Activated T-cell treated with anti-CD3 and anti-CD28 coated beads, Interleukin-2, amount 50 U/mL, for 1 hour (primary cell): ENCODE measurements around the gene KRAS.
"Not testable (repeated sequence)": the region's sequence is repeated elsewhere in the genome, so short reads cannot be mapped to it uniquely, and the experiment has no call there.

Experiments used
- DNase-seq: peaks from one replicate; pipeline ENCODE4 v3.0.0-alpha.2; 2020

The KRAS gene

GRCh38 chr12:25250744-25251730 lies at the start of gene KRAS:
KRAS (minus strand) TSS chr12:25250929.
- DNase-seq, result peak; percentile 88

- DNase-seq, result no peak
Observed at GRCh38 chr12:25296381-25296780, 45.7 kb upstream of the KRAS start.

- DNase-seq, result no peak
Observed at GRCh38 chr12:25295361-25295760, 44.6 kb upstream of the KRAS start.

GRCh38 chr12:25293653-25294052 lies 42.9 kb upstream of the KRAS start:
- DNase-seq, result no peak

GRCh38 chr12:25292810-25293221 lies 42.1 kb upstream of the KRAS start:
- not testable (repeated sequence) for DNase-seq

GRCh38 chr12:25287610-25288009 lies 36.9 kb upstream of the KRAS start:
- no peak for DNase-seq

- no peak for DNase-seq
Observed at GRCh38 chr12:25286837-25287236, 36.1 kb upstream of the KRAS start.

GRCh38 chr12:25284024-25284423 lies 33.3 kb upstream of the KRAS start:
- no peak for DNase-seq

- DNase-seq, result no peak
Observed at GRCh38 chr12:25283006-25283405, 32.3 kb upstream of the KRAS start.

GRCh38 chr12:25280082-25280481 lies 29.4 kb upstream of the KRAS start:
- DNase-seq, result no peak

GRCh38 chr12:25278269-25278668 lies 27.5 kb upstream of the KRAS start:
- DNase-seq, result no peak

GRCh38 chr12:25276199-25276937 lies 25.6 kb upstream of the KRAS start:
- no peak for DNase-seq

GRCh38 chr12:25271486-25272098 lies 20.9 kb upstream of the KRAS start:
- no peak for DNase-seq

- no peak for DNase-seq
Observed at GRCh38 chr12:25269701-25270100, 19.0 kb upstream of the KRAS start.

- no peak for DNase-seq
Observed at GRCh38 chr12:25266497-25266896, 15.8 kb upstream of the KRAS start.

- no peak for DNase-seq
Observed at GRCh38 chr12:25264862-25265261, 14.1 kb upstream of the KRAS start.

GRCh38 chr12:25264114-25264513 lies 13.4 kb upstream of the KRAS start:
- no peak for DNase-seq

- no peak for DNase-seq
Observed at GRCh38 chr12:25263594-25263993, 12.9 kb upstream of the KRAS start.

- no peak for DNase-seq
Observed at GRCh38 chr12:25262389-25263074, 11.8 kb upstream of the KRAS start.

GRCh38 chr12:25257590-25258324 lies 7.0 kb upstream of the KRAS start:
- DNase-seq, result no peak

- DNase-seq, result no peak
Observed at GRCh38 chr12:25256826-25257225, 6.1 kb upstream of the KRAS start.

- DNase-seq, result no peak
Observed at GRCh38 chr12:25256005-25256404, 5.3 kb upstream of the KRAS start.
